Stomach (tissue), 9 donors: Measurements from ENCODE around the gene EIF4A3. TPM values are rescaled to one million over a fixed set of nuclear protein-coding genes. Genes with fewer than 3 reads are reported as not detected.

ENCODE experiments used
- DNase-seq, 2 donors: peaks; one replicate each; pipeline versions ENCODE4 v3.0.0 to v3.0.0-alpha.2; 2013 to 2019
- H3K27ac ChIP-seq, 5 donors: fragments of 200-600 bp in 4 of 5; sonication (generic) in 4 of 5; one replicate each; pipeline ENCODE4 v1.5.1; 2013 to 2019; ENCODE audit warnings: mild to moderate bottlenecking in 1 of 5, moderate library complexity in 1 of 5
- H3K27me3 ChIP-seq, 3 donors: fragments of 200-600 bp; sonication (generic); one replicate each; pipeline ENCODE4 v1.5.1; 2017 to 2019; ENCODE audit warnings: mixed run types in 1 of 3
- H3K36me3 ChIP-seq, 4 donors: fragments of 200-600 bp; sonication (generic); 1 replicate in 3 of 4; 2 replicates in 1 of 4; pipeline ENCODE4 v1.5.1; 2016 to 2019
- H3K4me1 ChIP-seq, 4 donors: fragments of 200-600 bp; sonication (generic); one replicate each; pipeline ENCODE4 v1.5.1; 2016 to 2019
- H3K4me3 ChIP-seq, 4 donors: fragments of 200-600 bp; sonication (generic) in 3 of 4; one replicate each; pipeline ENCODE4 v1.5.1; 2016 to 2019; ENCODE audit warnings: mild to moderate bottlenecking in 1 of 4
- H3K9me3 ChIP-seq, 4 donors: fragments of 200-600 bp; sonication (generic); one replicate each; pipeline ENCODE4 v1.5.1; 2016 to 2019
- EP300 ChIP-seq: sonication (generic); formaldehyde crosslinking; IDR thresholded peaks from one replicate; pipeline ENCODE4 v1.6.1; 2017; ENCODE audit warnings: antibody characterized with exemption
- POLR2A ChIP-seq, 4 donors: fragments of 450-650 bp; IDR thresholded peaks; one replicate each; pipeline ENCODE4 v1.6.1; 2016; ENCODE audit warnings: antibody characterized with exemption in 4 of 4, control low read depth in 2 of 4, mild to moderate bottlenecking in 1 of 4, moderate library complexity in 1 of 4
- POLR2AphosphoS5 ChIP-seq, 3 donors: sonication (generic); formaldehyde crosslinking; IDR thresholded peaks; one replicate each; pipeline ENCODE4 v1.6.1; 2016; ENCODE audit warnings: antibody characterized with exemption in 3 of 3
- WGBS, 5 donors: extraction: QIAGEN DNeasy Blood & Tissue Kit in 3 of 5; methylation state at CpG; one replicate each; pipeline versions ENCODE4 v1.1.5 to v1.1.7; 2013 to 2018; 5-methylcytosine and 5-hydroxymethylcytosine counted together
- intact Hi-C: fragments of 100-400 bp; cut with DNase I; formaldehyde crosslinking; loops from one replicate; pipeline ENCODE4 v1.15.1; 2023; ENCODE audit warnings: low total_unique reads
- polyA plus RNA-seq, 3 donors: library from polyadenylated mRNA; stranded (reverse); fragments of 200-250 nt; gene quantifications; one replicate each; pipeline ENCODE4 v1.2.3, GENCODE V29; 2013
- total RNA-seq, 5 donors: library from RNA; depleted of rRNA; stranded (reverse); fragments of >200 nt; gene quantifications; one replicate each; pipeline versions ENCODE4 v1.1.0 to v1.2.3, GENCODE V29; 2014 to 2016
- TF ChIP-seq, protein P1 (sequence below), 7 experiments: fragments of 450-650 bp in 4 of 7; fragments of 200-600 bp in 3 of 7; sonication (generic) in 3 of 7; IDR thresholded peaks; one replicate each; pipeline ENCODE4 v1.5.1; 2016 to 2019; ENCODE audit warnings: antibody characterized with exemption in 7 of 7, control low read depth in 2 of 7, mild to moderate bottlenecking in 1 of 7
- donor health status: healthy with polysubstance abuse.
- donor health status: Bipolar disorder and iron deficiency.
- donor health status: healthy.

The EIF4A3 gene
- total and polyA plus RNA-seq, 8 donors = 17.5 to 78.2 (median 49.2) TPM

DNA sequence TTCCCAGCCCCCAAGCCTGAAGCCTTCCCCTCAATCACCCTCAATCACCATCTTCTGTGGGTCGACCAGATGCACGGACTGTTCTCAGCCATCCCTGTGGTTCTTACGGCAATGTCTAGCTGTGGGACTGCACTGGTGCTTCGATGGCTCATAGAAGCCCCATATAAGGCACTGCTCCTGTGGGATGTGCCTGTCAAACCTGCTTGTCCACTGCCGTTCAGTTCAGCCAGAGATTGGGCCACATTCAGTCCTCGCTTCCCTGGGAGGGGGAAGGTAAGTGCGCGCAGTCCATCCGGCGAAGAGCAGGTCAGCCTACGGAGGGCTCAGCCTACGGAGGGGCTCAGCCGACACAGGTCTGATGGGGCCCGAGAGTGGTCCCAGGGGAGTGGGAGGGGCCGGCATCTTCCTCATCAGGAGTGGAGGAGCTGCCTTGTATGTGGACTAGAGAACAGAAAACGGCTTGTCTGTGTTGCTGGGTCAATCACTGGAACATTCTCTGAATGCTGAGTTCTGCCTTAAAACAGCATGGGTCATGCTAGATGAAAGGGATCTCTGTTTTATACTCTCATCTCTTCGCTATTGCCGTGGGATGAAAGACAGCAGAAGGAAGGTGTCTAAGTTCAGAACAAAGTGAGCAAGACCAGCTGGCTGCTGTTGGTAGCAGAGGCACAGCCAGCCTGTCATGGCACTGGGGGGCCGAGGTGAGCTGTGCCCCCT lies 23.0 kb upstream of the EIF4A3 start, which contains the start of gene CARD14:
Gene CARD14, plus strand, starts transcription at position 247 of the 717 bp plus-strand sequence. CDS start 11,409 bp downstream, outside the sequence.
- DNase-seq = peak; percentile 57 to 78
- WGBS, 5 donors = 42 to 57% (median 48%) methylated on average over 19 of the region's 19 CpGs

DNA sequence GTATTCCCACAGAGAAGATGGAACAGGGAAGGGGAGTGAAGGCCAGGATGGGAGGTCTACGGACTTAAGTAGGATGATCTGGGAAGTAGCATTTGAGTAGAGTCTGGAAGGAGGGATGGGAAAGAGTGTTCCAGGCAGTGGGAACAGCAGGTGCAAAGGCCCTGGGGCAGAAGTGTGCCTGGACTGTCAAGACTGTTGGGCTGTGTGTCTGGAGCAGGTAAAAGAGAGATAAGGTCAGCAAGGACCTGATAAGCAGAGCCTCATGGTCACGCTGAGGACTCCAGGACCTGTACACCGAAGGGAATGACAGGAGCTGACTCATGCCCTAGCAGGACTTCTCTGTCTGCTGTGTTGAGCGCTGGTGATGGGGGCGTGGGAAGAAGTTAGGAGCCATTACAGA lies 22.2 kb upstream of the EIF4A3 start:
- H3K4me3 ChIP-seq = no peak overlapping the region
- intact Hi-C loops = no loop called here
- H3K4me1 ChIP-seq = peaks cover 0 to 6% (median 0%) of the 10 kb centered on the region in 4 donors
- DNase-seq = no peak
- TF ChIP-seq, protein P1, sequence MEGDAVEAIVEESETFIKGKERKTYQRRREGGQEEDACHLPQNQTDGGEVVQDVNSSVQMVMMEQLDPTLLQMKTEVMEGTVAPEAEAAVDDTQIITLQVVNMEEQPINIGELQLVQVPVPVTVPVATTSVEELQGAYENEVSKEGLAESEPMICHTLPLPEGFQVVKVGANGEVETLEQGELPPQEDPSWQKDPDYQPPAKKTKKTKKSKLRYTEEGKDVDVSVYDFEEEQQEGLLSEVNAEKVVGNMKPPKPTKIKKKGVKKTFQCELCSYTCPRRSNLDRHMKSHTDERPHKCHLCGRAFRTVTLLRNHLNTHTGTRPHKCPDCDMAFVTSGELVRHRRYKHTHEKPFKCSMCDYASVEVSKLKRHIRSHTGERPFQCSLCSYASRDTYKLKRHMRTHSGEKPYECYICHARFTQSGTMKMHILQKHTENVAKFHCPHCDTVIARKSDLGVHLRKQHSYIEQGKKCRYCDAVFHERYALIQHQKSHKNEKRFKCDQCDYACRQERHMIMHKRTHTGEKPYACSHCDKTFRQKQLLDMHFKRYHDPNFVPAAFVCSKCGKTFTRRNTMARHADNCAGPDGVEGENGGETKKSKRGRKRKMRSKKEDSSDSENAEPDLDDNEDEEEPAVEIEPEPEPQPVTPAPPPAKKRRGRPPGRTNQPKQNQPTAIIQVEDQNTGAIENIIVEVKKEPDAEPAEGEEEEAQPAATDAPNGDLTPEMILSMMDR (IDR thresholded peaks at IDR 0.05) = no peak
- no peak for TF ChIP-seq EP300
- no peak for TF ChIP-seq POLR2A (IDR thresholded peaks at IDR 0.05)
- TF ChIP-seq POLR2AphosphoS5 (IDR thresholded peaks at IDR 0.05) = no peak
- H3K27ac ChIP-seq = no peak overlapping the region
- no peaks in the 10 kb centered on the region for H3K36me3 ChIP-seq
- H3K9me3 ChIP-seq = no peaks in the 10 kb centered on the region
- peaks cover 0 to 14% (median 0%) of the 10 kb centered on the region in 3 donors for H3K27me3 ChIP-seq
- 82 to 88% (median 85%) methylated on average over 5 of the region's 5 CpGs for WGBS, 5 donors

More for the DNA sequence above, 23.0 kb upstream of the EIF4A3 start, which contains the start of gene CARD14:
- Histone ChIP-seq H3K27ac (no peak within 1 kb of the TSS), H3K4me3 (no peak within 1 kb of the TSS), H3K36me3 (no peaks in the 10 kb centered on the region), H3K4me1 (peaks cover 0 to 6% (median 0%) of the 10 kb centered on the region in 4 donors), H3K9me3 (no peaks in the 10 kb centered on the region), H3K27me3 (peaks cover 0 to 14% (median 0%) of the 10 kb centered on the region in 3 donors)
- TF ChIP-seq POLR2AphosphoS5 (IDR thresholded peaks at IDR 0.05) (no peak), POLR2A (IDR thresholded peaks at IDR 0.05) (no peak), EP300 (no peak)
- TF ChIP-seq, protein P1 (IDR thresholded peaks at IDR 0.05) = no peak
- intact Hi-C loops = no loop called here

DNA sequence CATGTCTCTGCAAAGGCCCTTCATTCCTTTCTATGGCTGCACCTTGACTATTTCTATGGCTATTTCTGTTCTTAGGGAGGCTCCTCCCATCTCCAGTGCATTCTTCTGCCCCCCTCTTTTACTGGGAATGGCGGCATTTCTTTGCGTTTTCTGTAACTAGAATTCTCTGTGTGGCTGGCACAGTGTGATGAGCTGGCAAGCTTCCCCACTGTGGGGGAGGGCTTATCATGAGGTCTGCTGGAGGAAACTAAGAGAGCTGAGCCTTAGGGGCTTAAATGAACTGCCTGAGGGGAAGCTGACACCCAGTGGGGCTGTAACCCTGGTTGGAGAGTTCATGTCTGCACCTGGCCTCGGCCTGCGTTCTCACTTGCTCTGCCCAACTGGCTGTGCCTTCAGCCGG lies 21.4 kb upstream of the EIF4A3 start:
- DNase-seq = no peak
- Histone ChIP-seq H3K36me3 (no peaks in the 10 kb centered on the region), H3K4me3 (no peak overlapping the region), H3K27ac (no peak overlapping the region), H3K4me1 (peaks cover 0 to 6% (median 0%) of the 10 kb centered on the region in 4 donors), H3K9me3 (no peaks in the 10 kb centered on the region), H3K27me3 (peaks cover 0 to 14% (median 0%) of the 10 kb centered on the region in 3 donors)
- TF ChIP-seq POLR2A (IDR thresholded peaks at IDR 0.05) = no peak
- TF ChIP-seq EP300 = no peak
- TF ChIP-seq, protein P1 (IDR thresholded peaks at IDR 0.05) = no peak
- no peak for TF ChIP-seq POLR2AphosphoS5 (IDR thresholded peaks at IDR 0.05)
- WGBS, 5 donors = 52 to 80% (median 69%) methylated on average over 4 to 5 of the region's 5 CpGs
- intact Hi-C loops = no loop called here

DNA sequence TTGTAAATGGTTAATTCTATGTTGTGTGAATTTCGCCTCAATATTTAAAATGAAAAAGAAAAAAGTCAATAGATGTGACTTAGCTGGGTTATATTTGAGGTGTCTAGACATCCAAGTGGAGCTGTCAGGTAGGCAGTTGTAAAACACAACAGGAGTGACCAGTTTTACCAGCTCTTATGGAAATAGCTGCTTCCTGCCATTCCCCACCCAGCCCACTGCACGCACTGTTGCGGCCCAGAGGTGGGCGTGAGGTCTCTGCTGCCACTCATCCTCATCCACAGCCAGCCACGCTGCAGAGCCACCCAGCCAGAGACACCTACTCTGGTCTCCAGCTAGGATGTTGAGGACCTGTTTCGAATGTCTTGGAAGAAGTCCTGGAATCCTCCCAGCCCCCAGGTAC lies 19.5 kb upstream of the EIF4A3 start:
- TF ChIP-seq, protein P1 (IDR thresholded peaks at IDR 0.05) = no peak
- no peak for TF ChIP-seq EP300
- TF ChIP-seq POLR2AphosphoS5 (IDR thresholded peaks at IDR 0.05) = no peak
- no peak for TF ChIP-seq POLR2A (IDR thresholded peaks at IDR 0.05)
- Histone ChIP-seq H3K27ac (no peak overlapping the region), H3K9me3 (no peaks in the 10 kb centered on the region), H3K36me3 (no peaks in the 10 kb centered on the region), H3K27me3 (peaks cover 0 to 14% (median 0%) of the 10 kb centered on the region in 3 donors), H3K4me3 (no peak overlapping the region), H3K4me1 (peaks cover 0 to 6% (median 0%) of the 10 kb centered on the region in 4 donors)
- intact Hi-C loops = no loop called here
- 54 to 81% (median 60%) methylated on average over 6 of the region's 6 CpGs for WGBS, 5 donors
- DNase-seq = peak in 1 of 2 donors; percentile 44
